ENCODE data around the gene BAZ2B.

DNA sequence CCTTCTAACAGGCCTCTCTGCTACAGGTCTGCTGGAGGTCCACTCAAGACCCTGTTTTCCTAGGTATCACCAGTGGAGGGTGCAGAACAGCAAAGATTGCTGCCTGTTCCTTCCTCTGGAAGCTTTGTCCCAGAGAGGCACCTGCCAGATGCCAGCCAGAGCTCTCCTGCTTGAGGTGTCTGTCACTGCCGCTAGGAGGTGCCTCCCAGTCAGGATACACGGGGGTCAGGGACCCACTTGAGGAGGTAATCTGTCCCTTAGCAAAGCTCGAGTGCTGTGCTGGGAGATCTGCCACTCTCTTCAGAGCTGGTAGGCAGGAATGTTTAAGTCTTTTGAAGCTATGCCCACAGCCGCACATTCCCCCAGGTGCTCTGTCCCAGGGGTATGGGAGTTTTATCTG, 140.6 kb downstream of the BAZ2B start:
- TF ChIP-seq CTCF (IDR thresholded peaks at IDR 0.05) (no peak), POLR2A (IDR thresholded peaks at IDR 0.05) (no peak)
